Measurements from ENCODE around the gene AIFM3. TPM values are rescaled to one million over a fixed set of nuclear protein-coding genes. Genes with fewer than 3 reads are reported as not detected.

Gene AIFM3
- total and polyA plus RNA-seq, 2 donors: 0.57 to 3.3 TPM

DNA sequence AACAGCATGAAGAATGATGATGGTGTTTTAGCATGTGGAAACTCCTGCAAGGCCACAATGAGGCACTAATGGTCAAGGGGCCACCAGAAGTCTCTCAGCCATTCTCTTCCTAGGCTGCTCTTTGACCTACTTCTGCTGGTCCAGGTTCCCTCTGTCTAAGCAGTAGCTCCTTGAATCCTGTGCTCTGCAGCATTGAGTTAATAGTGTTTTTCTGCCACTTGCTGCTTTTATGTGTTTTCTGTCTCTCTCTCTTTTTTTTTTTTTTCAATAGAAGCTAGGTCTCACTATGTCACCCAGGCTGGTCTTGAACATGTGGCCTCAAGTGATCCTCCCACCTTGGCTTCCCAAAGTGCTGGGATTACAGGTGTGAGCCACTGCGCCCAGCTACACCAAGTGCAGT lies 20.1 kb upstream of the AIFM3 start:
- Histone ChIP-seq H3K27me3 (ENCODE audit: control insufficient read depth in 2 of 2, insufficient read depth in 1 of 2, low read length in 1 of 2) (no peaks in the 10 kb centered on the region), H3K27ac (ENCODE audit: low read depth in 1 of 2, low read length in 1 of 2) (no peak overlapping the region), H3K4me3 (ENCODE audit: low read length in 2 of 2) (no peak overlapping the region), H3K9me3 (ENCODE audit: control insufficient read depth in 2 of 2, insufficient read depth in 1 of 2, low read length in 1 of 2) (no peaks in the 10 kb centered on the region), H3K36me3 (ENCODE audit: control insufficient read depth in 2 of 2, insufficient read depth in 2 of 2, low read length in 1 of 2) (peaks cover 37 to 59% of the 10 kb centered on the region in 2 donors), H3K4me1 (ENCODE audit: control insufficient read depth in 2 of 2, insufficient read depth in 2 of 2, low read length in 2 of 2) (peaks cover 0 to 12% of the 10 kb centered on the region in 2 donors)
- DNase-seq (ENCODE audit: low read depth in 6 of 9, low spot score in 9 of 9): no peak
- 98% methylated on average over 1 of the region's 1 CpG for WGBS

DNA sequence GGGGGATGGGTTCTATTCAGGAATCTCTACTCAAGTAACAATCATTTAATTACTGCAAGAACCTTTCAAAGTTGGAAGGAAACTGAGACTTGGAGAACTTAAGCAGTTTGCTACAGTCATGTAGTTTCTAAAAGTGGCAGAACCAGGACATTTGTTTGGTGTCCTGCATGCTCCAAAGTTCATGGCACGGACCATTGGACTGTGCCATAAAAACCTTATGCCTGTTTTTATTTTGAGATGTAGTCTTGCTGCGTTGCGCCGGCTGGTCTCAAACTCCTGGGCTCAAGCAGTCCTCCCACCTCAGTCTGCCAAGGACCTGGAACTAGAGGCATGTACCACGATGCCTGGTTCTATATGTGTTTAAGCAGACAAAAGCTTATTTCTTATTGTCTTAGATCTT lies 18.6 kb upstream of the AIFM3 start:
- Histone ChIP-seq H3K4me1 (ENCODE audit: control insufficient read depth in 2 of 2, insufficient read depth in 2 of 2, low read length in 2 of 2) (peaks cover 0 to 12% of the 10 kb centered on the region in 2 donors), H3K4me3 (ENCODE audit: low read length in 2 of 2) (no peak overlapping the region)

DNA sequence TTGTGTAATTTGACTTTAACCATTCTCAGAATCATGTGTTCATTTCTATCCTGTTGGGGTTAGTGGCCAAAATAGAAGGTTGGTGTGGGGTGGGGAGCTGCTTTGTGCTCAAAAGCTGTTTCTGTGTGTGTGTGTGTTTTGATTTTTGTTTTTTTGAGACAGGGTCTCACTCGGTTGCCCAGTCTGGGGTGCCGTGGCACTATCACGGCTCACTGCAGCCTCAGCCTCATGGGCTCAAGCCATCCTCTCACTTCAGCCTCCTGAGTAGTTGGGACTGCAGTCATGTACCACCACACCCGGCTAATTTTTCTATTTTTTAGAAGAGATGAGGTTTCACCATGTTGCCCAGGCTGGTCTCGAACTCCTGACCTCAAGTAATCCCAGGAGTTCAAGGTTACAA lies 18.1 kb upstream of the AIFM3 start:
- H3K4me1 ChIP-seq (ENCODE audit: control insufficient read depth in 2 of 2, insufficient read depth in 2 of 2, low read length in 2 of 2): peaks cover 0 to 14% of the 10 kb centered on the region in 2 donors
- 97% methylated on average over 5 of the region's 5 CpGs for WGBS
- H3K27me3 ChIP-seq (ENCODE audit: control insufficient read depth in 2 of 2, insufficient read depth in 1 of 2, low read length in 1 of 2): no peaks in the 10 kb centered on the region
- peaks cover 52 to 71% of the 10 kb centered on the region in 2 donors for H3K36me3 ChIP-seq (ENCODE audit: control insufficient read depth in 2 of 2, insufficient read depth in 2 of 2, low read length in 1 of 2)
- no peak overlapping the region for H3K4me3 ChIP-seq (ENCODE audit: low read length in 2 of 2)
- no peaks in the 10 kb centered on the region for H3K9me3 ChIP-seq (ENCODE audit: control insufficient read depth in 2 of 2, insufficient read depth in 1 of 2, low read length in 1 of 2)
- no peak for DNase-seq (ENCODE audit: low read depth in 6 of 9, low spot score in 9 of 9)
- no peak overlapping the region for H3K27ac ChIP-seq (ENCODE audit: low read depth in 1 of 2, low read length in 1 of 2)

More for the DNA sequence above, 18.6 kb upstream of the AIFM3 start:
- Histone ChIP-seq H3K36me3 (ENCODE audit: control insufficient read depth in 2 of 2, insufficient read depth in 2 of 2, low read length in 1 of 2) (peaks cover 47 to 69% of the 10 kb centered on the region in 2 donors), H3K9me3 (ENCODE audit: control insufficient read depth in 2 of 2, insufficient read depth in 1 of 2, low read length in 1 of 2) (no peaks in the 10 kb centered on the region), H3K27me3 (ENCODE audit: control insufficient read depth in 2 of 2, insufficient read depth in 1 of 2, low read length in 1 of 2) (no peaks in the 10 kb centered on the region), H3K27ac (ENCODE audit: low read depth in 1 of 2, low read length in 1 of 2) (no peak overlapping the region)
- WGBS: 85% methylated on average over 5 of the region's 5 CpGs
- no peak for DNase-seq (ENCODE audit: low read depth in 6 of 9, low spot score in 9 of 9)

DNA sequence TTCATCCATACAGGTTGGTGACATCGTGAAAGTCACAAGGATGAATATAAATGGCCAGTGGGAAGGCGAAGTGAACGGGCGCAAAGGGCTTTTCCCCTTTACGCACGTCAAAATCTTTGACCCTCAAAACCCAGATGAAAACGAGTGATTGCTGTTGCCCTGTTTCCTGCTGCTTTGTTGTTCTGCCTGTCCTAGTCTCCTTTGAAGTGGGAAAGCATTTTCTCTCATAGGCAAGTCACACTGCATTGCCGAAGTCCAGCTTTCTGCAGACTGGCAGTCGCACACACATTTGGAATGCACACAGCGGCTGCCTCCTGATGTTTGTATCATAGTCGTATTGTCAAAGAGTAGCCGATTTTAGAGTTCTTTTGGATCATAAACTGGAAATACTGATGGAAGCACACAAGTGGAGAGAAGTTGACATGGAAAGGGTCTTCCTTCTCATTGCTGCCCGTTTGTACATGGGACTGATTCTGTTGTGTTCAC lies 17.3 kb upstream of the AIFM3 start:
- 74% methylated on average over 13 of the region's 13 CpGs for WGBS
- Histone ChIP-seq H3K27ac (ENCODE audit: low read depth in 1 of 2, low read length in 1 of 2) (no peak overlapping the region), H3K4me3 (ENCODE audit: low read length in 2 of 2) (no peak overlapping the region), H3K9me3 (ENCODE audit: control insufficient read depth in 2 of 2, insufficient read depth in 1 of 2, low read length in 1 of 2) (no peaks in the 10 kb centered on the region), H3K4me1 (ENCODE audit: control insufficient read depth in 2 of 2, insufficient read depth in 2 of 2, low read length in 2 of 2) (peaks cover 0 to 14% of the 10 kb centered on the region in 2 donors), H3K36me3 (ENCODE audit: control insufficient read depth in 2 of 2, insufficient read depth in 2 of 2, low read length in 1 of 2) (peaks cover 52 to 70% of the 10 kb centered on the region in 2 donors), H3K27me3 (ENCODE audit: control insufficient read depth in 2 of 2, insufficient read depth in 1 of 2, low read length in 1 of 2) (no peaks in the 10 kb centered on the region)
- no peak for DNase-seq (ENCODE audit: low read depth in 6 of 9, low spot score in 9 of 9)

DNA sequence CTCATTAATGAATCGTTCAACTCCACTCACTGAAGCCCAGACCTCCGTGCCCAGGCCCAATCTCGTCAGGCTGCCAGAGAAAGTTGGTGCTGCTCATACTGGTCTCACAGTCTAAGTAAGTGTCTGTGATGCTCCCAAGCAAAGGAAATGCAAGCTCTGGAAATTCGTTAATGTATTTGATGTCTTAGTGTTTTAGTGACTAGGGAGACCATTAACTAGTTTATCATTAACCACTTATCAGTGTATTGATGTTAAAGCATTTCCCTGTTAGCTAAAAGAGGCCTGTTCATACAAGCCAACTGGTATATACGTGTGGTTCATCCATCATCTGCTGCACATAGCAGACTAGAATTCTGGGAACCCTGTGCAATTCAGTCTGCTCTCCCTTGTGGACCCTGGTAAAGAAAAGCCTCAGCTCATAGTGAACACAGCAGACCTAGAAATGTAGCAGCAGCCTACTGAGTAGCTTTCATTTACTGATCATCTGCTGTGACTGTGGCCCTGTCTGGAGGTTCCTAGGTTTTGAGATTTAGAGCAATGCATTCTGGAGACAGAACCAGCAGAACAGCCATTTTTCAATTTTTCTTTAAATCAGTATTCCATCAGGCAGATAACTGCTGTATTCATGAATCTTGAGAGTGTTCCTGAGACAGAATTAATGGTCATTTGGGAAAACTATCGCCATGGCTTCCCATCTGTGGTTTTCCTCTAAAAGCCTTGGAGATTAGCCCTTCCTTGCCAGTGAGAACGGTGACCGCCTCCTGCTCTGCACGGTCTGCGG lies 15.7 kb upstream of the AIFM3 start:
- no peak overlapping the region for H3K4me3 ChIP-seq (ENCODE audit: low read length in 2 of 2)
- DNase-seq (ENCODE audit: low read depth in 6 of 9, low spot score in 9 of 9): no peak
- peaks cover 0 to 15% of the 10 kb centered on the region in 2 donors for H3K4me1 ChIP-seq (ENCODE audit: control insufficient read depth in 2 of 2, insufficient read depth in 2 of 2, low read length in 2 of 2)
- no peak overlapping the region for H3K27ac ChIP-seq (ENCODE audit: low read depth in 1 of 2, low read length in 1 of 2)
- H3K9me3 ChIP-seq (ENCODE audit: control insufficient read depth in 2 of 2, insufficient read depth in 1 of 2, low read length in 1 of 2): peaks cover under 1 to 2% of the 10 kb centered on the region in 2 donors
- H3K27me3 ChIP-seq (ENCODE audit: control insufficient read depth in 2 of 2, insufficient read depth in 1 of 2, low read length in 1 of 2): peaks cover 7 to 9% of the 10 kb centered on the region in 2 donors
- H3K36me3 ChIP-seq (ENCODE audit: control insufficient read depth in 2 of 2, insufficient read depth in 2 of 2, low read length in 1 of 2): peaks cover 55 to 60% of the 10 kb centered on the region in 2 donors
- WGBS: 97% methylated on average over 10 of the region's 10 CpGs

DNA sequence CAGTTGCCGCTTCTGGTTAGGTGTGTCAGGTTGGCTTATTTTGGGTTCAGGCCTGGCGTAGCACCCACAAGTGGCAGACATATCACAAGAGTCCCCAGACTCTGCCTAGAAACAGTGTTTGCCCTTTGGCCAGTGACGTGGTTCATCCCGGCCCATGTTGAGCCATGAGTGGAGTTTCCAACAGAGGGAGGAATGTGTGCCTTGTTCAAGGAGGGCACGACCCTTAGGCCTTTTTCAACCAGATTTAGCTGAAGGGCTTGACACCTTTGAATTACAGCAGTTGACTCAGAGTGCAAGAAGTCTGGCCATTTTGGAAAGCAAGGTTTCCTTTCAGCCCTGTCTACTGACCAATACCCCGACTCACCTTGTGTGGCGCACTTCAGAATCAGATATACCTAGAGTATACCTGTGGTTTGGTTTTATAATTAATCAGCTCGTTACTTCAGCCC lies 15.1 kb upstream of the AIFM3 start:
- Histone ChIP-seq H3K27ac (ENCODE audit: low read depth in 1 of 2, low read length in 1 of 2) (no peak overlapping the region), H3K27me3 (ENCODE audit: control insufficient read depth in 2 of 2, insufficient read depth in 1 of 2, low read length in 1 of 2) (peaks cover 13 to 15% of the 10 kb centered on the region in 2 donors), H3K4me3 (ENCODE audit: low read length in 2 of 2) (no peak overlapping the region), H3K9me3 (ENCODE audit: control insufficient read depth in 2 of 2, insufficient read depth in 1 of 2, low read length in 1 of 2) (peaks cover 1 to 5% of the 10 kb centered on the region in 2 donors), H3K36me3 (ENCODE audit: control insufficient read depth in 2 of 2, insufficient read depth in 2 of 2, low read length in 1 of 2) (peaks cover 51 to 58% of the 10 kb centered on the region in 2 donors), H3K4me1 (ENCODE audit: control insufficient read depth in 2 of 2, insufficient read depth in 2 of 2, low read length in 2 of 2) (peaks cover 0 to 18% of the 10 kb centered on the region in 2 donors)
- no peak for DNase-seq (ENCODE audit: low read depth in 6 of 9, low spot score in 9 of 9)
- WGBS: 97% methylated on average over 8 of the region's 8 CpGs

DNA sequence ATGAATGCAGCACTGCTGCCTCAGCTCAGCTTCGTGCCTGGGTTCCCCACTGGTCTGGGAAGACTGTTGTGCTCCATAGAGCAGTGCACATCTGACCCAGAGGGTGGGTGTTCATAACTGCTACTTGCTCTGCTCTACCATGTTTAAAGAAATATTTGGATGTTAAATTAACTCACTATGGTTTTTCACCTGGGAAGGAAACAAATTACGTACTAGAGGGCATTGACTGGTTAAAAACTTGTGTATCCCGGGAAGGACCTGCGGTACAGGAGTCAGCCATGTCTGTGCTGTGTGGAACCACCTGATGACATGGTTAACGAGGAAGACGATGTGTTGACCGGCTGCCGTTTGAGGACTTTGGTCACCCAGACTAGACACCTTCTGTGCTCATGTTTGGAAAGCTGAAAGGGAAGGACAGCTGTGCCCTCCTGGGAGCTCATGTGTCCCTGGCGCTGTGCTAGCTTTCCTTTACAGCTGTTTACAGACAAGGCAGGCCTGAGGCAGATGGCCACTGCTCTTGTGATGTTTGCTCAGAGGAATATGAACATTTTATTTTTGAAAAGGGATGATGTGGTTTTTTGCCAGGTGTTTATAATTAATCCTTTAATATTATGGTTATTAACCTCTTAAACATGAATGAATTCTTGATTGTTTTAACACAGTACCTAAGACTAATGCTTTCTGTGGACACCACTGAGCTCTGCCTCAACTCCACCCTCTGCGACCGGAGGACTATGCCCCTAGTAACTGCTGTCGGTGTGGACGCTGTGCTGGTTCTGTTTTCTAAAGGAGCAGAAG lies 14.3 kb upstream of the AIFM3 start:
- H3K27ac ChIP-seq (ENCODE audit: low read depth in 1 of 2, low read length in 1 of 2): no peak overlapping the region
- H3K4me1 ChIP-seq (ENCODE audit: control insufficient read depth in 2 of 2, insufficient read depth in 2 of 2, low read length in 2 of 2): peaks cover 0 to 18% of the 10 kb centered on the region in 2 donors
- 97% methylated on average over 13 of the region's 13 CpGs for WGBS

DNA sequence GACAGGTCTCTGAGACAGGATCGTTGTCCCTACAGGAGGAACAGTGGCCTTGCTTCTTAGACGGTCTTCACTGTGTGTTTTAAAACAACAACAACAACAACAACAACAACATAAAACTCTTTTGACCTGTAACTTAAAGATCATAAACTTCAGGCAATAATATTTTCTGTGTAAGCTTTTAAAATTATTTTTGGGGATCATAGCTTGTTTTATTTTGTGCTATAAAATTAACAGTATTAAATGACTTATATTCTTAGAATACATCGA lies 13.8 kb upstream of the AIFM3 start:
- Histone ChIP-seq H3K27ac (ENCODE audit: low read depth in 1 of 2, low read length in 1 of 2) (no peak overlapping the region), H3K4me3 (ENCODE audit: low read length in 2 of 2) (no peak overlapping the region), H3K27me3 (ENCODE audit: control insufficient read depth in 2 of 2, insufficient read depth in 1 of 2, low read length in 1 of 2) (peaks cover 24 to 29% of the 10 kb centered on the region in 2 donors), H3K9me3 (ENCODE audit: control insufficient read depth in 2 of 2, insufficient read depth in 1 of 2, low read length in 1 of 2) (peaks cover 1 to 5% of the 10 kb centered on the region in 2 donors), H3K36me3 (ENCODE audit: control insufficient read depth in 2 of 2, insufficient read depth in 2 of 2, low read length in 1 of 2) (peaks cover 50 to 52% of the 10 kb centered on the region in 2 donors), H3K4me1 (ENCODE audit: control insufficient read depth in 2 of 2, insufficient read depth in 2 of 2, low read length in 2 of 2) (peaks cover 0 to 18% of the 10 kb centered on the region in 2 donors)
- 95% methylated on average over 3 of the region's 3 CpGs for whole genome bisulfite sequencing
- DNase-seq (ENCODE audit: low read depth in 6 of 9, low spot score in 9 of 9): no peak

More for the DNA sequence above, 14.3 kb upstream of the AIFM3 start:
- no peak for DNase-seq (ENCODE audit: low read depth in 6 of 9, low spot score in 9 of 9)
- H3K36me3 ChIP-seq (ENCODE audit: control insufficient read depth in 2 of 2, insufficient read depth in 2 of 2, low read length in 1 of 2): peaks cover 50 to 57% of the 10 kb centered on the region in 2 donors
- peaks cover 19 to 23% of the 10 kb centered on the region in 2 donors for H3K27me3 ChIP-seq (ENCODE audit: control insufficient read depth in 2 of 2, insufficient read depth in 1 of 2, low read length in 1 of 2)
- peaks cover 1 to 5% of the 10 kb centered on the region in 2 donors for H3K9me3 ChIP-seq (ENCODE audit: control insufficient read depth in 2 of 2, insufficient read depth in 1 of 2, low read length in 1 of 2)
- no peak overlapping the region for H3K4me3 ChIP-seq (ENCODE audit: low read length in 2 of 2)
